Measurements from ENCODE around the gene NFRKB.

GRCh38 chr11:129933262-129933661 lies 37.9 kb upstream of the NFRKB start:
- TF ChIP-seq CTCF (IDR thresholded peaks at IDR 0.05; ENCODE audit: insufficient read depth, low read length) (no peak), POLR2AphosphoS5 (IDR thresholded peaks at IDR 0.05; ENCODE audit: low read depth) (no peak), GABPA (IDR thresholded peaks at IDR 0.05; ENCODE audit: low read depth) (no peak), SPI1 (IDR thresholded peaks at IDR 0.05; ENCODE audit: borderline replicate concordance, low read depth) (no peak)
- TF ChIP-seq, protein P1, sequence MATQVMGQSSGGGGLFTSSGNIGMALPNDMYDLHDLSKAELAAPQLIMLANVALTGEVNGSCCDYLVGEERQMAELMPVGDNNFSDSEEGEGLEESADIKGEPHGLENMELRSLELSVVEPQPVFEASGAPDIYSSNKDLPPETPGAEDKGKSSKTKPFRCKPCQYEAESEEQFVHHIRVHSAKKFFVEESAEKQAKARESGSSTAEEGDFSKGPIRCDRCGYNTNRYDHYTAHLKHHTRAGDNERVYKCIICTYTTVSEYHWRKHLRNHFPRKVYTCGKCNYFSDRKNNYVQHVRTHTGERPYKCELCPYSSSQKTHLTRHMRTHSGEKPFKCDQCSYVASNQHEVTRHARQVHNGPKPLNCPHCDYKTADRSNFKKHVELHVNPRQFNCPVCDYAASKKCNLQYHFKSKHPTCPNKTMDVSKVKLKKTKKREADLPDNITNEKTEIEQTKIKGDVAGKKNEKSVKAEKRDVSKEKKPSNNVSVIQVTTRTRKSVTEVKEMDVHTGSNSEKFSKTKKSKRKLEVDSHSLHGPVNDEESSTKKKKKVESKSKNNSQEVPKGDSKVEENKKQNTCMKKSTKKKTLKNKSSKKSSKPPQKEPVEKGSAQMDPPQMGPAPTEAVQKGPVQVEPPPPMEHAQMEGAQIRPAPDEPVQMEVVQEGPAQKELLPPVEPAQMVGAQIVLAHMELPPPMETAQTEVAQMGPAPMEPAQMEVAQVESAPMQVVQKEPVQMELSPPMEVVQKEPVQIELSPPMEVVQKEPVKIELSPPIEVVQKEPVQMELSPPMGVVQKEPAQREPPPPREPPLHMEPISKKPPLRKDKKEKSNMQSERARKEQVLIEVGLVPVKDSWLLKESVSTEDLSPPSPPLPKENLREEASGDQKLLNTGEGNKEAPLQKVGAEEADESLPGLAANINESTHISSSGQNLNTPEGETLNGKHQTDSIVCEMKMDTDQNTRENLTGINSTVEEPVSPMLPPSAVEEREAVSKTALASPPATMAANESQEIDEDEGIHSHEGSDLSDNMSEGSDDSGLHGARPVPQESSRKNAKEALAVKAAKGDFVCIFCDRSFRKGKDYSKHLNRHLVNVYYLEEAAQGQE (IDR thresholded peaks at IDR 0.05; ENCODE audit: insufficient replicate concordance, low read depth) = no peak
